Measurements from ENCODE around the gene CAMTA1. TPM values are rescaled to one million over a fixed set of nuclear protein-coding genes. Genes with fewer than 3 reads are reported as not detected.

CAMTA1 gene
- total RNA-seq, 1 experiment from 2014 or later = 50.3 TPM

- Mint-ChIP-seq H3K27me3 (ENCODE audit: unreplicated experiment) (peaks cover 39% of the 10 kb centered on the region), H3K4me3 (ENCODE audit: low read depth, unreplicated experiment) (no peak overlapping the region), H3K9me3 (ENCODE audit: low read depth, unreplicated experiment) (no peaks in the 10 kb centered on the region), H3K36me3 (ENCODE audit: insufficient read depth, unreplicated experiment) (no peaks in the 10 kb centered on the region), H3K27ac (ENCODE audit: unreplicated experiment) (no peak overlapping the region), H3K4me1 (ENCODE audit: low read depth, unreplicated experiment) (no peaks in the 10 kb centered on the region)
- no peak for DNase-seq
- no peak for TF ChIP-seq CTCF (IDR thresholded peaks at IDR 0.05; ENCODE audit: unreplicated experiment)
- BruUV-seq (replicated peaks) = no TSS peak
- CTCF ChIA-PET = interaction anchor here (1.2 kb wide), 1 partner anchor 15 kb away, joined by 3 read pairs; no protein-coding TSS in a partner anchor
- intact Hi-C loops (cut with micrococcal nuclease; ENCODE audit: unreplicated experiment) = no loop called here
Observed at GRCh38 chr1:7535016-7535415, 749.8 kb downstream of the CAMTA1 start.

DNA sequence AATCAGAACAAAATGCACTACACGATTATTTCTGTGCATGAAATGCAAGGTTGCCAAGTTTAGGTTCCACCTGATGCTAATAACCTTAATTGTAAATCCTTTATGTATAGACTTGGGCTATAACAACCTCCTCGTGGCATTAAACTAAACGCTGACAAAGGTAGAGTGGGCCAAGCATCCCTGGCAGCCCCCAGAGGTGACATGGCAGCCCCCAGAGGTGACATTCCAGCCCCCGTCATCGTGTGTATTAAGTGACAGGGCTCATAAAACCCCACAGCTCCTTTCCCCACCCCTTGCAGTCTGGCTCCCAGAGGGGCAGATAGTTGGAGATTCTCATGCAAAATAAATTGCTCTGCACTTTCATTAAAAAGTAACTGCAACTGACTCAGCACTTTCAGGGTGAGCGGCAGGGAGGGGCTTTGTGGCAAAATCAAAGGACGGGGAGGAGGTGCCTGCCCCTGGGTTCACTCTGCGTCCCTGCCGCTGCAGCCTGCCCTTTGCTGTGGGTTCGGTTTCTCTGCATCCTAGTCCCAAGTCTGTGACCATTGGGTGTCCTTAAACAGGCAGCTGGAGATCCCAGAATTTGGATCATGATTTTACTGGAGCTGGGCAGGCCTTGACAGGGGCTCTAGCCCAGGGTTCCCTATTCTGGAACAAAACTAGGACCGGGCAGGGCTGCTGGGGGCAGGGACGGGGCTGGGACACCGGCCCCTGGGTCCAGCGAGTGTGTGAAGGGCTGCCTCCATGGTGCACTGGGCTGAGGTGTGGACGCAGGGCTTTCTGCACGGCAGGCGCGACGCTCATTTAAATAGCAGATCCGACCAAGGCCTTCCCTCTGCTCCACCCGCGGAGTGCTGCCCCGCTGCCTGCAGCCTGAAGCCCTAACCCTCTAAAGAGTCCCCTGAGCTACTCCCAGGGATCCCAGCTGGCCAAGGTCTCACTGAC is 751.0 kb downstream of the CAMTA1 start:
- Mint-ChIP-seq H3K9me3 (ENCODE audit: low read depth, unreplicated experiment) (no peaks in the 10 kb centered on the region), H3K4me1 (ENCODE audit: low read depth, unreplicated experiment) (no peaks in the 10 kb centered on the region), H3K4me3 (ENCODE audit: low read depth, unreplicated experiment) (no peak overlapping the region), H3K27me3 (ENCODE audit: unreplicated experiment) (peaks cover 39% of the 10 kb centered on the region), H3K36me3 (ENCODE audit: insufficient read depth, unreplicated experiment) (no peaks in the 10 kb centered on the region), H3K27ac (ENCODE audit: unreplicated experiment) (no peak overlapping the region)
- TF ChIP-seq CTCF (IDR thresholded peaks at IDR 0.05; ENCODE audit: unreplicated experiment) = no peak
- intact Hi-C loops (cut with micrococcal nuclease; ENCODE audit: unreplicated experiment) = no loop called here
- BruUV-seq (replicated peaks) = no TSS peak
- DNase-seq = no peak
- CTCF ChIA-PET = interaction anchor here (1.2 kb wide), 1 partner anchor 17 kb away, joined by 3 read pairs; no protein-coding TSS in a partner anchor

DNA sequence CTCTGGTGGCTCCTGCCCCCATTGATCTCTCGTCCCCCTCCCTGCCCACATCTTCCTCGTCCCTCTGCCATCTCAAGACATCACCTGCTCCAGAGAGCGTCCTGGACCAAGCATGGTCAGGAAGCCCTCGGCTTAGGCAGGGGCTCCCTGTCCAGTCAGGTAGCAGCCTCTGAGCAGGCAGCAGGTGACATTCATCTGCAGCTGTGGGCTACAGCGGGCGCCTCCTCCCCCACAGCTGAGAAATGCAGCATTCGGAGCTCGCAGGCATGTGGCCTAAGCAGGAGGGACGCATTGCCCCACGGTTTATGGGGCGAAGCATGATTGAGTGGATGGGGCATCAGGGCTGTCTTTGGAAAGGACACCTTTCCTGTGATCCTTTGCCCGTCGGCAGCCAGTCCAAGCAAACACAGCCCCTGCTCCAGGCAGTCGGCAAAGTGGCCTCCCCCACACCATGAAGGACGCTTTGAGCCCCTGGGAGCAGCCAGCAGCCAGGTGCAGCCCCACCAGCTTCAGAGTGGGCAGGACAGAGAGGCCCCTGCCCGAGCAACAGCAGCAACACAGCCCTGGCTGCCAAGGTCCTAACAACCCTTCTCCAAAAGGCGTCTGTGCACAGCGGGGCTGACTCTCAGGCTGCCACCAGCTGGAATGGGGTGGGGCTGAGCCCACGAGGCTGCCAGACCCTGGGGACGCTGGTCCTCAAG is 751.8 kb downstream of the CAMTA1 start:
- H3K27me3 Mint-ChIP-seq (ENCODE audit: unreplicated experiment) = peaks cover 35% of the 10 kb centered on the region
- no peaks in the 10 kb centered on the region for H3K4me1 Mint-ChIP-seq (ENCODE audit: low read depth, unreplicated experiment)
- no peak for TF ChIP-seq CTCF (IDR thresholded peaks at IDR 0.05; ENCODE audit: unreplicated experiment)
- BruUV-seq (replicated peaks) = no TSS peak
- CTCF ChIA-PET = no interaction called here
- H3K9me3 Mint-ChIP-seq (ENCODE audit: low read depth, unreplicated experiment) = no peaks in the 10 kb centered on the region
- DNase-seq = no peak
- no peaks in the 10 kb centered on the region for H3K36me3 Mint-ChIP-seq (ENCODE audit: insufficient read depth, unreplicated experiment)
- intact Hi-C loops (cut with micrococcal nuclease; ENCODE audit: unreplicated experiment) = no loop called here
- no peak overlapping the region for H3K27ac Mint-ChIP-seq (ENCODE audit: unreplicated experiment)
- H3K4me3 Mint-ChIP-seq (ENCODE audit: low read depth, unreplicated experiment) = no peak overlapping the region

DNA sequence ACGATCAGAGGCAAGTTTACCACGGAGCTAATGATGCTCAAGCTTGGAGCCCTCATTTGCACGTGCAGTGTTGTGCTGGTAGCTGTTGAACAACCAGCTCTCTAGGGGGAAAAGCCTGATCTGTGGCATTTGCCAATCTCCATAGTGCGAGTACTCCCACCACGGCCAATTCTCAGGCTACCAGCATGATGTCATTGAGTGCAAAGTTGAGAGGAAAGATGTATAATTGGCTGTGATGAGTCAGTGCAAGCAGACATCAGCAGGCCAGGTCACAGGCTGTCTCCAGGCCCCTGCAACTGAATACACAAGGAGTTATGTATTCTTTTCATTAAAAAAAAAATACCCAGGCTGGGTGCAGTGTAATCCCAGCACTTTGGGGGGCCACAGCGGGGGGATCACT is 752.8 kb downstream of the CAMTA1 start:
- CTCF ChIA-PET = interaction anchor here (0.6 kb wide), 1 partner anchor 710 kb away, joined by 4 read pairs; no protein-coding TSS in a partner anchor
- H3K9me3 Mint-ChIP-seq (ENCODE audit: low read depth, unreplicated experiment) = no peaks in the 10 kb centered on the region
- no peak for DNase-seq
- no peaks in the 10 kb centered on the region for H3K36me3 Mint-ChIP-seq (ENCODE audit: insufficient read depth, unreplicated experiment)
- intact Hi-C loops (cut with micrococcal nuclease; ENCODE audit: unreplicated experiment) = no loop called here
- TF ChIP-seq CTCF (IDR thresholded peaks at IDR 0.05; ENCODE audit: unreplicated experiment) = no peak
- no peak overlapping the region for H3K27ac Mint-ChIP-seq (ENCODE audit: unreplicated experiment)
- no peaks in the 10 kb centered on the region for H3K4me1 Mint-ChIP-seq (ENCODE audit: low read depth, unreplicated experiment)
- no TSS peak for BruUV-seq (replicated peaks)
- H3K27me3 Mint-ChIP-seq (ENCODE audit: unreplicated experiment) = peaks cover 26% of the 10 kb centered on the region
- no peak overlapping the region for H3K4me3 Mint-ChIP-seq (ENCODE audit: low read depth, unreplicated experiment)
